HG03342 (cell line): ENCODE data around the gene C7orf57.

Experiments
- ATAC-seq: cut with Tn5 transposase; IDR thresholded peaks from one replicate; pipeline ENCODE4 v1.9.1; 2021; ENCODE audit warnings: mild to moderate bottlenecking, moderate library complexity; ENCODE audit not compliant: unreplicated experiment

C7orf57 gene

GRCh38 chr7:48106906-48107659 is 71.7 kb downstream of the C7orf57 start:
- no peak for ATAC-seq

- ATAC-seq = no peak
Measured at GRCh38 chr7:48107926-48108472, 72.7 kb downstream of the C7orf57 start.

GRCh38 chr7:48108959-48109847 is 73.9 kb downstream of the C7orf57 start:
- ATAC-seq = no peak

GRCh38 chr7:48109848-48110663 is 74.7 kb downstream of the C7orf57 start:
- peak; percentile 89 for ATAC-seq

GRCh38 chr7:48110868-48111267 is 75.5 kb downstream of the C7orf57 start:
- ATAC-seq = no peak
